PC-3 (cell line): ENCODE results near the gene CSNK1A1.

Experiments
- EZH2 ChIP-seq: fragments of 300-600 bp; sonication (generic); IDR thresholded peaks from one replicate; pipeline ENCODE4 v1.6.1; 2017; ENCODE audit warnings: antibody characterized with exemption, mild to moderate bottlenecking, low read length; ENCODE audit not compliant: unreplicated experiment
- TF ChIP-seq, protein P1 (sequence below): fragments of 300-600 bp; sonication (generic); conservative IDR thresholded peaks from 2 replicates; pipeline ENCODE4 v1.5.1; 2017; ENCODE audit warnings: antibody characterized with exemption, low read depth, mild to moderate bottlenecking, low read length

DNA sequence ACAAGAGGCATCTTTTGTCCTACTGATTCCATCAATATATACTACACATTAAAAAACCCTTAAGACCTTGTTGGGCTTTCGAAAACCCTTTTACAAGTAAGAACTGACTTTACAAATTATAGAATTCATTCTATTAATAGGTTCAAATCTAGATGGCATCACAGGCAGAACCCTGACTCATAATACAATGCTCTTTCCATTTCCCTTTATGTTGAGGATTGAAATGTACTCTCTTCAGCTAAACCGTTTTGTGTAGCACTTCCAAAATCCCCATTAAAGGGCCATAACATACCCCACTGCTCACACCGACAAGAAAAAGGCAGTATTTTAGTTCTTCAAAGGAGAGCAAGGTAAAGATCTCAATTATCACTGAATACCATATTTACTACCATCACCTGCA is 11.2 kb downstream of the CSNK1A1 start:
- TF ChIP-seq, protein P1, sequence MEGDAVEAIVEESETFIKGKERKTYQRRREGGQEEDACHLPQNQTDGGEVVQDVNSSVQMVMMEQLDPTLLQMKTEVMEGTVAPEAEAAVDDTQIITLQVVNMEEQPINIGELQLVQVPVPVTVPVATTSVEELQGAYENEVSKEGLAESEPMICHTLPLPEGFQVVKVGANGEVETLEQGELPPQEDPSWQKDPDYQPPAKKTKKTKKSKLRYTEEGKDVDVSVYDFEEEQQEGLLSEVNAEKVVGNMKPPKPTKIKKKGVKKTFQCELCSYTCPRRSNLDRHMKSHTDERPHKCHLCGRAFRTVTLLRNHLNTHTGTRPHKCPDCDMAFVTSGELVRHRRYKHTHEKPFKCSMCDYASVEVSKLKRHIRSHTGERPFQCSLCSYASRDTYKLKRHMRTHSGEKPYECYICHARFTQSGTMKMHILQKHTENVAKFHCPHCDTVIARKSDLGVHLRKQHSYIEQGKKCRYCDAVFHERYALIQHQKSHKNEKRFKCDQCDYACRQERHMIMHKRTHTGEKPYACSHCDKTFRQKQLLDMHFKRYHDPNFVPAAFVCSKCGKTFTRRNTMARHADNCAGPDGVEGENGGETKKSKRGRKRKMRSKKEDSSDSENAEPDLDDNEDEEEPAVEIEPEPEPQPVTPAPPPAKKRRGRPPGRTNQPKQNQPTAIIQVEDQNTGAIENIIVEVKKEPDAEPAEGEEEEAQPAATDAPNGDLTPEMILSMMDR, result no peak
- TF ChIP-seq EZH2, result no peak
